Astrocyte (in vitro differentiated cells and primary cell): ENCODE results near the gene POLR1G.

Source experiments
- CTCF ChIP-seq: IDR thresholded peaks from 2 replicates; pipeline ENCODE4 v1.5.1; 2011; ENCODE audit warnings: low read depth, mild to moderate bottlenecking, inconsistent platforms, low read length, moderate library complexity; ENCODE audit not compliant: insufficient read depth
- EZH2 ChIP-seq: IDR thresholded peaks from 2 replicates; pipeline ENCODE4 v1.6.1; 2012; ENCODE audit warnings: mild to moderate bottlenecking, low read length, inconsistent platforms; ENCODE audit not compliant: insufficient read depth

GRCh38 chr19:45420356-45420755 lies 13.9 kb downstream of the POLR1G start:
- TF ChIP-seq CTCF (no peak), EZH2 (no peak)
